ENCODE results near the gene KCNE3.

DNA sequence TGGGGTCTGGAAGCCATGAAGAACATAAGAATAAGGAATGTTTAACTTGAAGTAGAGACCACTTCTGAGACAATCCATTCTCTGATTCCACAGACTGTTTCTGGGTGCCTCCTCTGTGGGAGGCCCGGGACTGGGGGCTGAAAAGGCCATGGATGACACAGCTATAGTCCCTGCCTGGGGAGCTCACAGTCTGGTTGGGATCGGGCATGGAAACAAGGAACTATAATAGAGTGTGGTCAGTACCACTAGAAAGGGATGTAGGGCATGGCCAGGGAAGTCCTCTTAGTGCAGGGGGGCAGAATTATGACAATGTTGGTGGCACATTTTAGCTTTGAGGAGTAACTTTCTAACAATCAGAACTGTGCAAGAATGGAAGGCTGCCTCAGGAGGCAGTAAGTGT lies 9.2 kb upstream of the KCNE3 start:
- TF ChIP-seq, protein P1, sequence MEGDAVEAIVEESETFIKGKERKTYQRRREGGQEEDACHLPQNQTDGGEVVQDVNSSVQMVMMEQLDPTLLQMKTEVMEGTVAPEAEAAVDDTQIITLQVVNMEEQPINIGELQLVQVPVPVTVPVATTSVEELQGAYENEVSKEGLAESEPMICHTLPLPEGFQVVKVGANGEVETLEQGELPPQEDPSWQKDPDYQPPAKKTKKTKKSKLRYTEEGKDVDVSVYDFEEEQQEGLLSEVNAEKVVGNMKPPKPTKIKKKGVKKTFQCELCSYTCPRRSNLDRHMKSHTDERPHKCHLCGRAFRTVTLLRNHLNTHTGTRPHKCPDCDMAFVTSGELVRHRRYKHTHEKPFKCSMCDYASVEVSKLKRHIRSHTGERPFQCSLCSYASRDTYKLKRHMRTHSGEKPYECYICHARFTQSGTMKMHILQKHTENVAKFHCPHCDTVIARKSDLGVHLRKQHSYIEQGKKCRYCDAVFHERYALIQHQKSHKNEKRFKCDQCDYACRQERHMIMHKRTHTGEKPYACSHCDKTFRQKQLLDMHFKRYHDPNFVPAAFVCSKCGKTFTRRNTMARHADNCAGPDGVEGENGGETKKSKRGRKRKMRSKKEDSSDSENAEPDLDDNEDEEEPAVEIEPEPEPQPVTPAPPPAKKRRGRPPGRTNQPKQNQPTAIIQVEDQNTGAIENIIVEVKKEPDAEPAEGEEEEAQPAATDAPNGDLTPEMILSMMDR (conservative IDR thresholded peaks at IDR 0.05; ENCODE audit: low read length): no peak
- TF ChIP-seq EZH2phosphoT487 (IDR thresholded peaks at IDR 0.05; ENCODE audit: borderline replicate concordance): no peak
